Stomach (tissue), 9 donors: Measurements from ENCODE around the gene MTCL1. TPM values are rescaled to one million over a fixed set of nuclear protein-coding genes. Genes with fewer than 3 reads are reported as not detected.
A peak's percentile ranks its signal among the peaks of the same experiment; 100 is the strongest.

Experiments used
- DNase-seq, 2 donors: peaks; one replicate each; pipeline versions ENCODE4 v3.0.0 to v3.0.0-alpha.2; 2013 to 2019
- H3K27ac ChIP-seq, 5 donors: fragments of 200-600 bp in 4 of 5; sonication (generic) in 4 of 5; one replicate each; pipeline ENCODE4 v1.5.1; 2013 to 2019; ENCODE audit warnings: mild to moderate bottlenecking in 1 of 5, moderate library complexity in 1 of 5
- H3K27me3 ChIP-seq, 3 donors: fragments of 200-600 bp; sonication (generic); one replicate each; pipeline ENCODE4 v1.5.1; 2017 to 2019; ENCODE audit warnings: mixed run types in 1 of 3
- H3K36me3 ChIP-seq, 4 donors: fragments of 200-600 bp; sonication (generic); 1 replicate in 3 of 4; 2 replicates in 1 of 4; pipeline ENCODE4 v1.5.1; 2016 to 2019
- H3K4me1 ChIP-seq, 4 donors: fragments of 200-600 bp; sonication (generic); one replicate each; pipeline ENCODE4 v1.5.1; 2016 to 2019
- H3K4me3 ChIP-seq, 4 donors: fragments of 200-600 bp; sonication (generic) in 3 of 4; one replicate each; pipeline ENCODE4 v1.5.1; 2016 to 2019; ENCODE audit warnings: mild to moderate bottlenecking in 1 of 4
- H3K9me3 ChIP-seq, 4 donors: fragments of 200-600 bp; sonication (generic); one replicate each; pipeline ENCODE4 v1.5.1; 2016 to 2019
- EP300 ChIP-seq: sonication (generic); formaldehyde crosslinking; IDR thresholded peaks from one replicate; pipeline ENCODE4 v1.6.1; 2017; ENCODE audit warnings: antibody characterized with exemption
- POLR2A ChIP-seq, 4 donors: fragments of 450-650 bp; IDR thresholded peaks; one replicate each; pipeline ENCODE4 v1.6.1; 2016; ENCODE audit warnings: antibody characterized with exemption in 4 of 4, control low read depth in 2 of 4, mild to moderate bottlenecking in 1 of 4, moderate library complexity in 1 of 4
- POLR2AphosphoS5 ChIP-seq, 3 donors: sonication (generic); formaldehyde crosslinking; IDR thresholded peaks; one replicate each; pipeline ENCODE4 v1.6.1; 2016; ENCODE audit warnings: antibody characterized with exemption in 3 of 3
- WGBS, 5 donors: extraction: QIAGEN DNeasy Blood & Tissue Kit in 3 of 5; methylation state at CpG; one replicate each; pipeline versions ENCODE4 v1.1.5 to v1.1.7; 2013 to 2018; 5-methylcytosine and 5-hydroxymethylcytosine counted together
- intact Hi-C: fragments of 100-400 bp; cut with DNase I; formaldehyde crosslinking; loops from one replicate; pipeline ENCODE4 v1.15.1; 2023; ENCODE audit warnings: low total_unique reads
- polyA plus RNA-seq, 3 donors: library from polyadenylated mRNA; stranded (reverse); fragments of 200-250 nt; gene quantifications; one replicate each; pipeline ENCODE4 v1.2.3, GENCODE V29; 2013
- total RNA-seq, 5 donors: library from RNA; depleted of rRNA; stranded (reverse); fragments of >200 nt; gene quantifications; one replicate each; pipeline versions ENCODE4 v1.1.0 to v1.2.3, GENCODE V29; 2014 to 2016
- TF ChIP-seq, protein P1 (sequence below), 7 experiments: fragments of 450-650 bp in 4 of 7; fragments of 200-600 bp in 3 of 7; sonication (generic) in 3 of 7; IDR thresholded peaks; one replicate each; pipeline ENCODE4 v1.5.1; 2016 to 2019; ENCODE audit warnings: antibody characterized with exemption in 7 of 7, control low read depth in 2 of 7, mild to moderate bottlenecking in 1 of 7
- donor health status: healthy with polysubstance abuse.
- donor health status: Bipolar disorder and iron deficiency.
- donor health status: healthy.

The MTCL1 gene
- total and polyA plus RNA-seq, 8 donors: 2.3 to 225 (median 20.5) TPM

- Histone ChIP-seq H3K27ac (no peak overlapping the region), H3K36me3 (no peaks in the 10 kb centered on the region), H3K27me3 (no peaks in the 10 kb centered on the region), H3K4me3 (no peak overlapping the region), H3K9me3 (no peaks in the 10 kb centered on the region), H3K4me1 (peaks cover 0 to 16% (median 3%) of the 10 kb centered on the region in 4 donors)
- DNase-seq: no peak
- 93 to 98% (median 96%) methylated on average over 8 of the region's 8 CpGs for WGBS, 5 donors
- TF ChIP-seq EP300 (no peak), POLR2AphosphoS5 (IDR thresholded peaks at IDR 0.05) (no peak), POLR2A (IDR thresholded peaks at IDR 0.05) (no peak)
- TF ChIP-seq, protein P1, sequence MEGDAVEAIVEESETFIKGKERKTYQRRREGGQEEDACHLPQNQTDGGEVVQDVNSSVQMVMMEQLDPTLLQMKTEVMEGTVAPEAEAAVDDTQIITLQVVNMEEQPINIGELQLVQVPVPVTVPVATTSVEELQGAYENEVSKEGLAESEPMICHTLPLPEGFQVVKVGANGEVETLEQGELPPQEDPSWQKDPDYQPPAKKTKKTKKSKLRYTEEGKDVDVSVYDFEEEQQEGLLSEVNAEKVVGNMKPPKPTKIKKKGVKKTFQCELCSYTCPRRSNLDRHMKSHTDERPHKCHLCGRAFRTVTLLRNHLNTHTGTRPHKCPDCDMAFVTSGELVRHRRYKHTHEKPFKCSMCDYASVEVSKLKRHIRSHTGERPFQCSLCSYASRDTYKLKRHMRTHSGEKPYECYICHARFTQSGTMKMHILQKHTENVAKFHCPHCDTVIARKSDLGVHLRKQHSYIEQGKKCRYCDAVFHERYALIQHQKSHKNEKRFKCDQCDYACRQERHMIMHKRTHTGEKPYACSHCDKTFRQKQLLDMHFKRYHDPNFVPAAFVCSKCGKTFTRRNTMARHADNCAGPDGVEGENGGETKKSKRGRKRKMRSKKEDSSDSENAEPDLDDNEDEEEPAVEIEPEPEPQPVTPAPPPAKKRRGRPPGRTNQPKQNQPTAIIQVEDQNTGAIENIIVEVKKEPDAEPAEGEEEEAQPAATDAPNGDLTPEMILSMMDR (IDR thresholded peaks at IDR 0.05): no peak
- intact Hi-C loops: no loop called here
Measured at GRCh38 chr18:8688816-8689215, 16.5 kb upstream of the MTCL1 start.

- Histone ChIP-seq H3K27ac (no peak overlapping the region), H3K36me3 (no peaks in the 10 kb centered on the region), H3K27me3 (no peaks in the 10 kb centered on the region), H3K9me3 (no peaks in the 10 kb centered on the region), H3K4me3 (no peak overlapping the region), H3K4me1 (peaks cover 0 to 16% (median 3%) of the 10 kb centered on the region in 4 donors)
- WGBS, 5 donors: 90 to 94% (median 92%) methylated on average over 13 of the region's 13 CpGs
- TF ChIP-seq POLR2A (IDR thresholded peaks at IDR 0.05): no peak
- DNase-seq: no peak
- intact Hi-C loops: no loop called here
Measured at GRCh38 chr18:8689517-8689916, 15.8 kb upstream of the MTCL1 start.

GRCh38 chr18:8694891-8695290, 10.5 kb upstream of the MTCL1 start:
- Histone ChIP-seq H3K9me3 (no peaks in the 10 kb centered on the region), H3K36me3 (no peaks in the 10 kb centered on the region), H3K27me3 (no peaks in the 10 kb centered on the region), H3K4me1 (peaks cover 0 to 3% (median 0%) of the 10 kb centered on the region in 4 donors), H3K4me3 (no peak overlapping the region), H3K27ac (no peak overlapping the region)
- TF ChIP-seq POLR2AphosphoS5 (IDR thresholded peaks at IDR 0.05): no peak
- TF ChIP-seq EP300: no peak
- TF ChIP-seq, protein P1 (IDR thresholded peaks at IDR 0.05): no peak
- TF ChIP-seq POLR2A (IDR thresholded peaks at IDR 0.05): no peak
- no peak for DNase-seq
- intact Hi-C loops: loop anchor here (5.0 kb wide), 1 partner anchor 287 kb away; no protein-coding TSS in a partner anchor
- 79 to 88% (median 83%) methylated on average over 10 of the region's 10 CpGs for WGBS, 5 donors

DNA sequence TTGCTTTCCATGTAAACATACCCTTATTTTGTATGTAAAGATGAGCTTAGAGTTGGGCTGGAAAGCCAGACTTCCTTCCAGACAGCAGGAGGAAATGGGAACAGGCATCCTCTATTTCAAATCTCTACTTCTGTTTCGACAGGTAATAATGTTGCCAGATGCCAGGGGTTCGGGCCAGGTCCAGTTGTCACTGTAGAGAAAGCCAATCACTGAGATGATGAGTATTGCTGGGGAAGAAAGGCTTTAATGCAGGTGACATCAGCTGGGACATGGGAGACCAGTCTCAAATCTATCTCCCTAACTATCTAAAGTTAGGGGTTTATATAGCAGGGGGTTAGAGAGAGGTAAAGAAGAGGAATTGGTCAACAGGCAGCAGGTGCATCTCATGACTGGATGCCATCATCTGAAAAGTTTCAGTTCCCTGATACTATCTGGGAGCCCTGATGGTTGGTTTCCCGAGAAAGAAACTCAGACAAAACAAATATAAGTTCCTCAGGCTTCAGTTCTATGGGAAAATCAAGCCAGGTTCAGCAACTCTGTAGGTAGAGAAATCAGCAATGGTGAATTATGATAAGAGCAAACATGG, 9.3 kb upstream of the MTCL1 start:
- no peak for DNase-seq
- Histone ChIP-seq H3K36me3 (no peaks in the 10 kb centered on the region), H3K27me3 (no peaks in the 10 kb centered on the region), H3K9me3 (no peaks in the 10 kb centered on the region), H3K4me1 (peaks cover 0 to 3% (median 0%) of the 10 kb centered on the region in 4 donors), H3K4me3 (no peak overlapping the region), H3K27ac (no peak overlapping the region)
- TF ChIP-seq POLR2AphosphoS5 (IDR thresholded peaks at IDR 0.05): no peak
- no peak for TF ChIP-seq POLR2A (IDR thresholded peaks at IDR 0.05)
- no peak for TF ChIP-seq EP300
- TF ChIP-seq, protein P1 (IDR thresholded peaks at IDR 0.05): no peak
- intact Hi-C loops: no loop called here
- WGBS, 5 donors: 75 to 89% (median 82%) methylated on average over 3 of the region's 3 CpGs

DNA sequence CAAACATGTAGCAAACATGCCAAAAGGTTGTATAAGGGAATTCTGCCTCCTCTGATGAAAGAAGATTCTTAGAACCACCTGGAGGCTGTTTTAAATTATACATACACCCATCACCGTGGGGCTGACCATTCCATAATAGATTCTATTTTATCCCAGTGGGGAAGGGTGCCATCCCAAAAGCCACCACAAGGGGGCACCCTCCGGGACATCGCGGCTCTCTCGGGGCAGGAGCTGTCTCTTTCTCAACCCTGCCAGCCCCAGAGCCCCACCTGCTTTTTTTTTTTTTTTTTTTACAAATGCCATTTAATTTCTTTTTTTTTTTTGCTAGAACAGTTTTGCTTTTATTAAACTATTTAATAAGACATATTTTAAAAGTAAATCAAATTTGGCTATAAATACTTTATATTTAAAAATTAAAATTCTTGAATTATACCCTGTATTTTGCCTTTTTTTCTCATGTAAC, 8.6 kb upstream of the MTCL1 start:
- intact Hi-C loops: no loop called here
- TF ChIP-seq, protein P1 (IDR thresholded peaks at IDR 0.05): peak in 6 of 7 experiments; percentile 28 to 96 (median 92)
- TF ChIP-seq POLR2AphosphoS5 (IDR thresholded peaks at IDR 0.05): peak in 1 of 3 donors; percentile 23
- TF ChIP-seq POLR2A (IDR thresholded peaks at IDR 0.05): no peak
- no peak for TF ChIP-seq EP300
- no peaks in the 10 kb centered on the region for H3K27me3 ChIP-seq
- no peaks in the 10 kb centered on the region for H3K36me3 ChIP-seq
- H3K27ac ChIP-seq: no peak overlapping the region
- H3K4me3 ChIP-seq: no peak overlapping the region
- WGBS, 5 donors: 0 to 2% (median 1%) methylated on average over 4 to 5 of the region's 5 CpGs
- peaks cover 0 to 7% (median 5%) of the 10 kb centered on the region in 4 donors for H3K4me1 ChIP-seq
- peak; percentile 81 to 85 for DNase-seq
- no peaks in the 10 kb centered on the region for H3K9me3 ChIP-seq
